Stimulated activated memory B cell treated with anti-CD40 and anti-IgM and Interleukin-4, amounts not matched to agents 10 μg/mL and 1 μg/mL and 100 μg/mL, for 72 hours (primary cell): ENCODE results near the gene FMN2.
"Not testable (repeated sequence)": the region's sequence is repeated elsewhere in the genome, so short reads cannot be mapped to it uniquely, and the experiment has no call there.

ENCODE experiments used
- ATAC-seq: fragments of 150-1000 bp; cut with Tn5 transposase; 2 replicates; pipeline ENCODE4 v1.10.0; 2021
- H3K27ac Mint-ChIP-seq: one replicate; pipeline ENCODE4 v1.8.0; 2022; ENCODE audit warnings: mild to moderate bottlenecking, mixed read lengths
- H3K27me3 Mint-ChIP-seq: one replicate; pipeline ENCODE4 v1.8.0; 2022; ENCODE audit warnings: mixed read lengths
- H3K36me3 Mint-ChIP-seq: one replicate; pipeline ENCODE4 v1.8.0; 2022; ENCODE audit warnings: mixed read lengths
- H3K4me1 Mint-ChIP-seq: one replicate; pipeline ENCODE4 v1.8.0; 2022; ENCODE audit warnings: mixed read lengths
- H3K4me3 Mint-ChIP-seq: one replicate; pipeline ENCODE4 v1.8.0; 2022; ENCODE audit warnings: mild to moderate bottlenecking, moderate library complexity, mixed read lengths
- H3K9me3 Mint-ChIP-seq: one replicate; pipeline ENCODE4 v1.8.0; 2022; ENCODE audit warnings: mixed read lengths

The FMN2 gene

GRCh38 chr1:240271081-240271480 is 179.4 kb downstream of the FMN2 start:
- Mint-ChIP-seq H3K27me3 (no peaks in the 10 kb centered on the region), H3K27ac (no peak overlapping the region), H3K36me3 (no peaks in the 10 kb centered on the region), H3K4me3 (no peak overlapping the region), H3K9me3 (peaks cover 12% of the 10 kb centered on the region), H3K4me1 (no peaks in the 10 kb centered on the region)
- ATAC-seq, result no peak

GRCh38 chr1:240274569-240274968 is 182.9 kb downstream of the FMN2 start:
- Mint-ChIP-seq H3K4me1 (no peaks in the 10 kb centered on the region), H3K27me3 (no peaks in the 10 kb centered on the region), H3K9me3 (peaks cover 12% of the 10 kb centered on the region), H3K4me3 (no peak overlapping the region), H3K36me3 (no peaks in the 10 kb centered on the region), H3K27ac (no peak overlapping the region)
- ATAC-seq, result no peak

- not testable (repeated sequence) for H3K36me3 Mint-ChIP-seq, H3K27ac Mint-ChIP-seq, H3K27me3 Mint-ChIP-seq, ATAC-seq, H3K4me3 Mint-ChIP-seq, H3K4me1 Mint-ChIP-seq
- peaks cover 12% of the 10 kb centered on the region for H3K9me3 Mint-ChIP-seq
Measured at GRCh38 chr1:240275219-240275618, 183.5 kb downstream of the FMN2 start.

GRCh38 chr1:240278082-240278481 is 186.4 kb downstream of the FMN2 start:
- H3K36me3 Mint-ChIP-seq, result no peaks in the 10 kb centered on the region
- H3K4me1 Mint-ChIP-seq, result no peaks in the 10 kb centered on the region
- H3K9me3 Mint-ChIP-seq, result peaks cover 9% of the 10 kb centered on the region
- H3K4me3 Mint-ChIP-seq, result no peak overlapping the region
- no peak overlapping the region for H3K27ac Mint-ChIP-seq
- no peak for ATAC-seq
- no peaks in the 10 kb centered on the region for H3K27me3 Mint-ChIP-seq

GRCh38 chr1:240280560-240281322 is 189.1 kb downstream of the FMN2 start:
- no peaks in the 10 kb centered on the region for H3K27me3 Mint-ChIP-seq
- no peak overlapping the region for H3K27ac Mint-ChIP-seq
- H3K36me3 Mint-ChIP-seq, result no peaks in the 10 kb centered on the region
- ATAC-seq, result no peak
- no peak overlapping the region for H3K4me3 Mint-ChIP-seq
- no peaks in the 10 kb centered on the region for H3K4me1 Mint-ChIP-seq
- H3K9me3 Mint-ChIP-seq, result peaks cover 7% of the 10 kb centered on the region

- no peak overlapping the region for H3K27ac Mint-ChIP-seq
- H3K4me3 Mint-ChIP-seq, result no peak overlapping the region
Measured at GRCh38 chr1:240282061-240282830, 190.6 kb downstream of the FMN2 start.

GRCh38 chr1:240284656-240285414 is 193.2 kb downstream of the FMN2 start:
- Mint-ChIP-seq H3K4me3 (no peak overlapping the region), H3K36me3 (no peaks in the 10 kb centered on the region)

More at GRCh38 chr1:240282061-240282830, 190.6 kb downstream of the FMN2 start:
- H3K36me3 Mint-ChIP-seq, result no peaks in the 10 kb centered on the region
- H3K27me3 Mint-ChIP-seq, result no peaks in the 10 kb centered on the region
- H3K4me1 Mint-ChIP-seq, result no peaks in the 10 kb centered on the region
- H3K9me3 Mint-ChIP-seq, result peaks cover 6% of the 10 kb centered on the region
- no peak for ATAC-seq

GRCh38 chr1:240285540-240285939 is 193.9 kb downstream of the FMN2 start:
- Mint-ChIP-seq H3K36me3 (no peaks in the 10 kb centered on the region), H3K27ac (no peak overlapping the region), H3K27me3 (no peaks in the 10 kb centered on the region), H3K4me3 (no peak overlapping the region), H3K9me3 (peaks cover 6% of the 10 kb centered on the region), H3K4me1 (no peaks in the 10 kb centered on the region)
- no peak for ATAC-seq

More at GRCh38 chr1:240284656-240285414, 193.2 kb downstream of the FMN2 start:
- H3K27me3 Mint-ChIP-seq, result no peaks in the 10 kb centered on the region
- H3K27ac Mint-ChIP-seq, result no peak overlapping the region
- no peak for ATAC-seq
- no peaks in the 10 kb centered on the region for H3K4me1 Mint-ChIP-seq
- H3K9me3 Mint-ChIP-seq, result peaks cover 6% of the 10 kb centered on the region

- no peak for ATAC-seq
- Mint-ChIP-seq H3K27ac (no peak overlapping the region), H3K36me3 (no peaks in the 10 kb centered on the region), H3K4me3 (no peak overlapping the region), H3K27me3 (no peaks in the 10 kb centered on the region), H3K4me1 (no peaks in the 10 kb centered on the region), H3K9me3 (peaks cover 6% of the 10 kb centered on the region)
Measured at GRCh38 chr1:240287722-240288121, 196.0 kb downstream of the FMN2 start.

GRCh38 chr1:240293706-240294105 is 202.0 kb downstream of the FMN2 start:
- H3K9me3 Mint-ChIP-seq, result peaks cover 10% of the 10 kb centered on the region
- no peak overlapping the region for H3K4me3 Mint-ChIP-seq
- H3K4me1 Mint-ChIP-seq, result no peaks in the 10 kb centered on the region
- H3K27ac Mint-ChIP-seq, result no peak overlapping the region
- no peak for ATAC-seq
- H3K36me3 Mint-ChIP-seq, result no peaks in the 10 kb centered on the region
- no peaks in the 10 kb centered on the region for H3K27me3 Mint-ChIP-seq

- no peak overlapping the region for H3K4me3 Mint-ChIP-seq
- no peaks in the 10 kb centered on the region for H3K27me3 Mint-ChIP-seq
- no peaks in the 10 kb centered on the region for H3K4me1 Mint-ChIP-seq
- H3K36me3 Mint-ChIP-seq, result no peaks in the 10 kb centered on the region
- ATAC-seq, result no peak
- peaks cover 10% of the 10 kb centered on the region for H3K9me3 Mint-ChIP-seq
- H3K27ac Mint-ChIP-seq, result no peak overlapping the region
Measured at GRCh38 chr1:240294566-240294965, 202.9 kb downstream of the FMN2 start.

GRCh38 chr1:240295811-240296210 is 204.1 kb downstream of the FMN2 start:
- Mint-ChIP-seq H3K4me3 (no peak overlapping the region), H3K27me3 (no peaks in the 10 kb centered on the region), H3K36me3 (no peaks in the 10 kb centered on the region), H3K27ac (no peak overlapping the region), H3K4me1 (no peaks in the 10 kb centered on the region), H3K9me3 (peaks cover 12% of the 10 kb centered on the region)
- ATAC-seq, result no peak

GRCh38 chr1:240304466-240304865 is 212.8 kb downstream of the FMN2 start:
- H3K36me3 Mint-ChIP-seq, result no peaks in the 10 kb centered on the region
- H3K9me3 Mint-ChIP-seq, result peaks cover 11% of the 10 kb centered on the region
- H3K27ac Mint-ChIP-seq, result no peak overlapping the region
- no peak for ATAC-seq
- H3K4me3 Mint-ChIP-seq, result no peak overlapping the region
- no peaks in the 10 kb centered on the region for H3K27me3 Mint-ChIP-seq
- no peaks in the 10 kb centered on the region for H3K4me1 Mint-ChIP-seq

GRCh38 chr1:240306673-240307072 is 215.0 kb downstream of the FMN2 start:
- H3K36me3 Mint-ChIP-seq, result no peaks in the 10 kb centered on the region
- no peaks in the 10 kb centered on the region for H3K27me3 Mint-ChIP-seq
- no peak overlapping the region for H3K27ac Mint-ChIP-seq
- ATAC-seq, result no peak
- no peaks in the 10 kb centered on the region for H3K4me1 Mint-ChIP-seq
- H3K4me3 Mint-ChIP-seq, result no peak overlapping the region
- peaks cover 8% of the 10 kb centered on the region for H3K9me3 Mint-ChIP-seq

- Mint-ChIP-seq H3K4me3 (no peak overlapping the region), H3K27ac (no peak overlapping the region), H3K36me3 (no peaks in the 10 kb centered on the region), H3K4me1 (no peaks in the 10 kb centered on the region), H3K27me3 (no peaks in the 10 kb centered on the region), H3K9me3 (peaks cover 8% of the 10 kb centered on the region)
- ATAC-seq, result no peak
Measured at GRCh38 chr1:240308096-240308495, 216.4 kb downstream of the FMN2 start.
